SK-N-SH (cell line): ENCODE measurements around the gene CNPPD1.

ENCODE experiments used
- CTCF ChIP-seq: fragments of 200-600 bp; sonication (generic); IDR thresholded peaks from 2 replicates; pipeline ENCODE4 v1.6.1; 2017; ENCODE audit warnings: antibody characterized with exemption, mild to moderate bottlenecking, moderate library complexity
- EP300 ChIP-seq, 2 experiments: IDR thresholded peaks; 2 replicates each; pipeline versions ENCODE4 v1.4.0 to v1.6.1; 2012; ENCODE audit warnings: borderline replicate concordance in 1 of 2, low read depth in 1 of 2, low read length in 1 of 2
- EZH2phosphoT487 ChIP-seq: fragments of 200-600 bp; sonication (generic); IDR thresholded peaks from 2 replicates; pipeline ENCODE4 v1.6.1; 2017; ENCODE audit warnings: low read depth, mixed run types, mild to moderate bottlenecking, antibody characterized with exemption, moderate library complexity, borderline replicate concordance
- MAX ChIP-seq: IDR thresholded peaks from 2 replicates; pipeline ENCODE4 v1.4.0; 2012; ENCODE audit warnings: low read depth
- NRF1 ChIP-seq: IDR thresholded peaks from 2 replicates; pipeline ENCODE4 v1.6.1; 2012; ENCODE audit warnings: low read depth, mild to moderate bottlenecking, low read length
- PBX3 ChIP-seq: IDR thresholded peaks from 2 replicates; pipeline ENCODE4; 2012
- RAD21 ChIP-seq: IDR thresholded peaks from 2 replicates; pipeline ENCODE4 v1.6.1; 2012; ENCODE audit warnings: mild to moderate bottlenecking, low read length
- RXRA ChIP-seq: IDR thresholded peaks from 2 replicates; pipeline ENCODE4 v1.4.0; 2012; ENCODE audit warnings: low read depth, mild to moderate bottlenecking, borderline replicate concordance
- SIN3A ChIP-seq: IDR thresholded peaks from 2 replicates; pipeline ENCODE4 v1.6.1; 2012; ENCODE audit warnings: low read depth, mild to moderate bottlenecking, low read length, moderate library complexity, borderline replicate concordance
- TAF1 ChIP-seq: IDR thresholded peaks from 2 replicates; pipeline ENCODE4 v1.6.1; 2012; ENCODE audit warnings: low read depth, mild to moderate bottlenecking, low read length, moderate library complexity, borderline replicate concordance
- USF2 ChIP-seq: fragments of 150-350 bp; IDR thresholded peaks from 2 replicates; pipeline ENCODE4 v1.6.1; 2017; ENCODE audit warnings: antibody characterized with exemption, low read length, low read depth, borderline replicate concordance
- YY1 ChIP-seq: IDR thresholded peaks from 2 replicates; pipeline ENCODE4 v1.4.0; 2012; ENCODE audit warnings: low read depth, mild to moderate bottlenecking
- ZBTB33 ChIP-seq: IDR thresholded peaks from 2 replicates; pipeline ENCODE4 v1.4.0; 2012; ENCODE audit warnings: low read depth, borderline replicate concordance

- TF ChIP-seq CTCF (no peak), YY1 (no peak), USF2 (no peak), NRF1 (no peak), PBX3 (no peak), RAD21 (no peak), ZBTB33 (no peak), MAX (no peak), RXRA (no peak), EZH2phosphoT487 (no peak), EP300 (IDR thresholded peaks at IDR 0.05; ENCODE audit: borderline replicate concordance in 1 of 2, low read depth in 1 of 2, low read length in 1 of 2) (no peak), SIN3A (no peak), TAF1 (no peak)
These were observed 19.3 kb downstream of the CNPPD1 start for GRCh38 chr2:219157396-219157795.
